HCT116 (cell line): ENCODE measurements around the gene KPNA1. TPM values are rescaled to one million over a fixed set of nuclear protein-coding genes. Genes with fewer than 3 reads are reported as not detected.

Experiments used
- ATAC-seq: fragments of 200-7000 bp; cut with Tn5 transposase; 2 replicates; pipeline ENCODE4 v1.9.1; 2020; ENCODE audit warnings: mild to moderate bottlenecking, moderate library complexity
- BruUV-seq: library from RNA; stranded (reverse); fragments of 400-500 nt; replicated peaks from 2 replicates; lab custom pipeline; 2021; lab: Mats Ljungman, UMichigan
- CTCF ChIA-PET: fragments of 300-600 bp; sonication (Branson Sonifier 250); formaldehyde crosslinking; loops from one replicate; lab custom pipeline; 2021; ENCODE audit warnings: antibody characterized with exemption; lab: Charles Lee
- POLR2A ChIA-PET: fragments of 300-600, 350-600 bp; sonication (Branson Sonifier 250); formaldehyde crosslinking; loops from one replicate; lab custom pipeline; 2021; ENCODE audit warnings: antibody characterized with exemption; lab: Charles Lee
- RAD21 ChIA-PET, 2 experiments: fragments of 300-600 bp; sonication (Branson Sonifier 250); formaldehyde crosslinking; loops; one replicate each; lab custom pipeline; 2023; ENCODE audit warnings: low total read pairs in 2 of 2; ENCODE audit not compliant: uncharacterized antibody in 2 of 2, unreplicated experiment in 2 of 2, low non-redundant PET in 1 of 2; lab: Charles Lee
- DNase-seq: peaks from one replicate; pipeline ENCODE4 v3.0.0-alpha.2; 2010; ENCODE audit warnings: low read depth, low spot score
- H2AFZ ChIP-seq: fragments of 200-600 bp; shearing (Covaris generic), sonication (generic); 2 replicates; pipeline ENCODE4 v1.6.1; 2017; ENCODE audit warnings: low read depth, mixed run types, mixed read lengths, antibody characterized with exemption, low read length; ENCODE audit not compliant: poor library complexity, severe bottlenecking
- H3K27ac ChIP-seq: 2 replicates; pipeline ENCODE4 v1.5.1; 2012; ENCODE audit warnings: low read depth, low read length
- H3K27me3 ChIP-seq: fragments of 200-600 bp; sonication (generic); 2 replicates; pipeline ENCODE4 v1.6.1; 2016; ENCODE audit warnings: mixed run types, low read length, mixed read lengths; ENCODE audit not compliant: insufficient read depth
- H3K36me3 ChIP-seq, 2 experiments: fragments of 200-500 bp in 1 of 2; fragments of 200-600 bp in 1 of 2; sonication (Bioruptor generic) in 1 of 2; sonication (generic) in 1 of 2; 2 replicates each; pipeline versions ENCODE4 v1.5.1 to v1.6.1; 2014 to 2016; ENCODE audit warnings: low read length in 2 of 2, inconsistent platforms in 1 of 2, mixed read lengths in 1 of 2, mixed run types in 1 of 2; ENCODE audit not compliant: insufficient read depth in 2 of 2, control insufficient read depth in 1 of 2
- H3K4me1 ChIP-seq, 2 experiments: fragments of 200-600 bp in 1 of 2; sonication (generic) in 1 of 2; 2 replicates each; pipeline versions ENCODE4 v1.5.1 to v1.6.1; 2012 to 2017; ENCODE audit warnings: low read length in 2 of 2, inconsistent platforms in 1 of 2, mild to moderate bottlenecking in 1 of 2, mixed read lengths in 1 of 2, mixed run types in 1 of 2, moderate library complexity in 1 of 2; ENCODE audit not compliant: insufficient read depth in 2 of 2, control insufficient read depth in 1 of 2
- H3K4me2 ChIP-seq: fragments of 200-600 bp; sonication (generic); 2 replicates; pipeline ENCODE4 v1.6.1; 2017; ENCODE audit warnings: mixed run types, low read length, mixed read lengths
- H3K4me3 ChIP-seq, 2 experiments: fragments of 200-600 bp in 1 of 2; sonication (generic) in 1 of 2; replicated peaks in 1 of 2; 2 replicates each; pipeline ENCODE4 v1.5.1; 2011 to 2016; ENCODE audit warnings: low read length in 2 of 2, control low read depth in 1 of 2, low read depth in 1 of 2, mild to moderate bottlenecking in 1 of 2, mixed read lengths in 1 of 2, mixed run types in 1 of 2
- H3K79me2 ChIP-seq: fragments of 200-600 bp; sonication (generic); 2 replicates; pipeline ENCODE4 v1.6.1; 2017; ENCODE audit warnings: mild to moderate bottlenecking, mixed run types, low read length, moderate library complexity, mixed read lengths; ENCODE audit not compliant: insufficient read depth
- H3K9ac ChIP-seq: fragments of 200-600 bp; sonication (generic); 2 replicates; pipeline ENCODE4 v1.6.1; 2016; ENCODE audit warnings: low read length, mixed read lengths
- H3K9me2 ChIP-seq: fragments of 200-600 bp; sonication (generic), shearing (Covaris generic); 2 replicates; pipeline ENCODE4 v1.6.1; 2017; ENCODE audit warnings: mixed run types, mild to moderate bottlenecking, moderate library complexity; ENCODE audit not compliant: insufficient read depth
- H3K9me3 ChIP-seq, 2 experiments: fragments of 200-500 bp in 1 of 2; fragments of 200-600 bp in 1 of 2; sonication (Bioruptor generic) in 1 of 2; sonication (generic) in 1 of 2; 2 replicates each; pipeline ENCODE4 v1.6.1; 2014 to 2017; ENCODE audit warnings: low read length in 2 of 2, mixed read lengths in 2 of 2, inconsistent platforms in 1 of 2, low read depth in 1 of 2, mild to moderate bottlenecking in 1 of 2, mixed run types in 1 of 2, moderate library complexity in 1 of 2; ENCODE audit not compliant: control insufficient read depth in 1 of 2, insufficient read depth in 1 of 2
- H4K20me1 ChIP-seq: fragments of 200-600 bp; sonication (generic), shearing (Covaris generic); 2 replicates; pipeline ENCODE4 v1.6.1; 2017; ENCODE audit warnings: mixed run types, mild to moderate bottlenecking, moderate library complexity; ENCODE audit not compliant: insufficient read depth
- ATF3 ChIP-seq: IDR thresholded peaks from 2 replicates; pipeline ENCODE4 v1.6.1; 2012
- CEBPB ChIP-seq: IDR thresholded peaks from 2 replicates; pipeline ENCODE4 v1.6.1; 2012; ENCODE audit warnings: low read depth
- CTCF ChIP-seq, 3 experiments: fragments of 200-600 bp in 1 of 3; sonication (generic) in 1 of 3; IDR thresholded peaks in 2 of 3; conservative IDR thresholded peaks in 1 of 3; 2 replicates each; pipeline ENCODE4 v1.5.1; 2012 to 2017; ENCODE audit warnings: low read depth in 2 of 3, low read length in 2 of 3, antibody characterized with exemption in 1 of 3, borderline replicate concordance in 1 of 3, control low read depth in 1 of 3, mild to moderate bottlenecking in 1 of 3, mixed read lengths in 1 of 3, mixed run types in 1 of 3, moderate library complexity in 1 of 3; ENCODE audit not compliant: insufficient read depth in 1 of 3
- EGR1 ChIP-seq: IDR thresholded peaks from 2 replicates; pipeline ENCODE4 v1.6.1; 2012; ENCODE audit warnings: low read depth
- EZH2 ChIP-seq: fragments of 200-600 bp; sonication (generic); IDR thresholded peaks from 2 replicates; pipeline ENCODE4 v1.6.1; 2017; ENCODE audit warnings: antibody characterized with exemption, mixed run types
- EZH2phosphoT487 ChIP-seq: fragments of 200-600 bp; IDR thresholded peaks from 2 replicates; pipeline ENCODE4 v1.6.1; 2018; ENCODE audit warnings: antibody characterized with exemption, borderline replicate concordance
- FOSL1 ChIP-seq: IDR thresholded peaks from 2 replicates; pipeline ENCODE4 v1.6.1; 2012; ENCODE audit warnings: low read depth
- JUND ChIP-seq: IDR thresholded peaks from 2 replicates; pipeline ENCODE4 v1.6.1; 2012
- MAX ChIP-seq: IDR thresholded peaks from 2 replicates; pipeline ENCODE4 v1.6.1; 2012
- POLR2A ChIP-seq: IDR thresholded peaks from 2 replicates; pipeline ENCODE4 v1.7.0; 2011; ENCODE audit warnings: borderline replicate concordance; ENCODE audit not compliant: insufficient read depth, insufficient read length; ENCODE audit errors: extremely low read depth
- POLR2AphosphoS5 ChIP-seq: IDR thresholded peaks from 2 replicates; pipeline ENCODE4 v1.6.1; 2011; ENCODE audit warnings: mild to moderate bottlenecking, low read depth, low read length, moderate library complexity
- RAD21 ChIP-seq: IDR thresholded peaks from 2 replicates; pipeline ENCODE4 v1.6.1; 2012; ENCODE audit warnings: low read depth, mild to moderate bottlenecking
- REST ChIP-seq: IDR thresholded peaks from 2 replicates; pipeline ENCODE4 v1.6.1; 2012; ENCODE audit warnings: low read depth
- SIN3A ChIP-seq: IDR thresholded peaks from 2 replicates; pipeline ENCODE4 v1.6.1; 2012; ENCODE audit warnings: low read depth
- SP1 ChIP-seq: IDR thresholded peaks from 2 replicates; pipeline ENCODE4 v1.6.1; 2012; ENCODE audit warnings: low read depth
- TCF7L2 ChIP-seq: IDR thresholded peaks from 2 replicates; pipeline ENCODE4 v1.7.0; 2011; ENCODE audit warnings: borderline replicate concordance, inconsistent platforms; ENCODE audit not compliant: insufficient read depth, insufficient read length; ENCODE audit errors: extremely low read depth
- ZNF274 ChIP-seq: fragments of 200-500 bp; sonication (Bioruptor generic); IDR thresholded peaks from 2 replicates; pipeline ENCODE4 v1.6.1; 2014; ENCODE audit warnings: mild to moderate bottlenecking, low read depth, low read length, inconsistent platforms
- intact Hi-C: fragments of 100-400 bp; cut with micrococcal nuclease; formaldehyde crosslinking; loops from 2 replicates; pipeline ENCODE4 v1.10.0; 2022
- total RNA-seq: library from RNA; stranded (reverse); gene quantifications from one replicate; pipeline ENCODE4 v1.2.1, GENCODE V29; 2021; ENCODE audit not compliant: unreplicated experiment

KPNA1 gene
- total RNA-seq, 1 experiment from 2014 or later: 73.4 TPM

GRCh38 chr3:122421836-122422235 lies 92.9 kb downstream of the KPNA1 start:
- Histone ChIP-seq H3K79me2 (peaks cover 8% of the 10 kb centered on the region), H3K27ac (no peak overlapping the region), H3K4me3 (no peak overlapping the region), H3K9ac (no peak overlapping the region), H3K27me3 (no peaks in the 10 kb centered on the region), H3K9me3 (no peaks in the 10 kb centered on the region), H4K20me1 (no peaks in the 10 kb centered on the region), H3K9me2 (no peaks in the 10 kb centered on the region), H3K4me1 (peaks cover 0 to 6% of the 10 kb centered on the region in 2 experiments; a peak in 3 of 4 replicates), H2AFZ (no peak overlapping the region), H3K36me3 (peaks cover 14 to 18% of the 10 kb centered on the region in 2 experiments), H3K4me2 (no peak overlapping the region)
- ChIA-PET CTCF (no interaction called here), POLR2A (no interaction called here), RAD21 (no interaction called here)
- TF ChIP-seq MAX: no peak
- no peak for TF ChIP-seq POLR2A
- TF ChIP-seq JUND: no peak
- no peak for TF ChIP-seq EGR1
- TF ChIP-seq RAD21: no peak
- no peak for TF ChIP-seq POLR2AphosphoS5
- TF ChIP-seq EZH2: no peak
- TF ChIP-seq CTCF (IDR thresholded peaks at IDR 0.05 in 2 of 3, conservative IDR thresholded peaks at IDR 0.05 in 1 of 3; ENCODE audit: borderline replicate concordance in 1 of 3, insufficient read depth in 1 of 3, low read depth in 2 of 3, low read length in 2 of 3): no peak
- TF ChIP-seq EZH2phosphoT487: no peak
- TF ChIP-seq TCF7L2: no peak
- TF ChIP-seq ATF3: no peak
- no peak for TF ChIP-seq ZNF274
- TF ChIP-seq SIN3A: no peak
- no peak for TF ChIP-seq REST
- no peak for TF ChIP-seq SP1
- no peak for TF ChIP-seq FOSL1
- no peak for TF ChIP-seq CEBPB
- ATAC-seq: no peak
- DNase-seq: no peak
- BruUV-seq: no TSS peak
- intact Hi-C loops: no loop called here
